Measurements from ENCODE around the gene THAP10.
"Not testable (repeated sequence)": the region's sequence is repeated elsewhere in the genome, so short reads cannot be mapped to it uniquely, and the experiment has no call there.

Gene THAP10

DNA sequence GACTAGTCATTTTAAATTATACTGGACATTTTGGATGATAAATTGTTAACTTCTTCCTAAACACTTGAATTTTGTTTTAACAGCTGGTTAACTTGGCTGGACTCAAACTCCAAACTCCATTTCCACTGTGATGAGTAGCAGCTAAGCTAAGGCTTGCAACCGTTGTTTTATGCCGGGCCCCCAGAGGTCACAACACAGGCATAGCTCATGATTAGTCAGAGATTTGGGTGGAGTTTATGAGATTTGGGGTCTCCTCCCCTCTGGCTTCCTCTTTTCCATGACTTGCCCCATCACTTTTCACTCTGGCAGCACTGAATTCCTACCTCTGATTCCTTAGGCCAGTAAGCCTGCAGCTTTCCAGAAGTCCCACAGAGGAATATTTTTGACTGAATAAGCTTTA lies 12.8 kb downstream of the THAP10 start:
- H3K4me3 ChIP-seq (ENCODE audit: low read depth, low read length), result no peak overlapping the region

- no peak overlapping the region for H3K4me3 ChIP-seq (ENCODE audit: low read depth, low read length)
These were observed 15.6 kb downstream of the THAP10 start for GRCh38 chr15:70876683-70877082.

GRCh38 chr15:70876011-70876410 lies 16.2 kb downstream of the THAP10 start:
- H3K4me3 ChIP-seq (ENCODE audit: low read depth, low read length), result no peak overlapping the region

DNA sequence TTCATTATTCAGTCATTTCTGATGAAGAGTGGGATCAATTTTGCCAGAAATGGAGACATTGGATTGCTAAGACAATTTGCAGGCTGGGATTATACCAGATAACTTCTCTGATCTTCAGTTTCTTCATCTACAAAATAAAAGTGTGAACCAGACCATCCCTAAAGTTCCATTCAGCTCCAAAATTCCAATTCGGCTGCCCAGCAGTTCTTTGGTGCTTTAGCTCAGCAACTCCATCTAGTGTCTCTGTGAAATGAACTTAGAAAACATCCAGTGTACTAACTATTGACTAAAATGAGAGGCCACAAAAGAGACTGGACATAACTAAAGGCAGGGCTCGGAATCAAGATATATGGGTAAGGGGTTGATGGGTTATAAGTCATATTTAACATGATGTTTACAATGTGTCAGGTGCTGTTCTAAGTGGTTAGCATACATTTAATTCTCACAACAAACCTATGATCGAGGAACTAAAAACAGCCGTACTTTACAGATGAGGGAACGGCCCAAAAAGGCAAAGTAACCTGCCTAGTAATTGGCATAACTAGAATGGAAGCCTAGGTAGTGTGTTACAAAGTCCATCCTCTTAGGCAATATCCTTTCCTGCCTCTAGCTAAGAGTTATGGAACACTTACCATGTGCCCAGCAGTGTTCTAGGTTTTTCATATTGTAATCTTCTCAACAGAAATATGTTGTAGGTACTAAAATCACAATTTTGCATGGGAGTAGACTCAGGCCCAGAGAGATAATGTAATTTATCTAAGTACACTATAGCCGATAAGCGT lies 17.0 kb downstream of the THAP10 start:
- H3K4me3 ChIP-seq (ENCODE audit: low read depth, low read length), result no peak overlapping the region

DNA sequence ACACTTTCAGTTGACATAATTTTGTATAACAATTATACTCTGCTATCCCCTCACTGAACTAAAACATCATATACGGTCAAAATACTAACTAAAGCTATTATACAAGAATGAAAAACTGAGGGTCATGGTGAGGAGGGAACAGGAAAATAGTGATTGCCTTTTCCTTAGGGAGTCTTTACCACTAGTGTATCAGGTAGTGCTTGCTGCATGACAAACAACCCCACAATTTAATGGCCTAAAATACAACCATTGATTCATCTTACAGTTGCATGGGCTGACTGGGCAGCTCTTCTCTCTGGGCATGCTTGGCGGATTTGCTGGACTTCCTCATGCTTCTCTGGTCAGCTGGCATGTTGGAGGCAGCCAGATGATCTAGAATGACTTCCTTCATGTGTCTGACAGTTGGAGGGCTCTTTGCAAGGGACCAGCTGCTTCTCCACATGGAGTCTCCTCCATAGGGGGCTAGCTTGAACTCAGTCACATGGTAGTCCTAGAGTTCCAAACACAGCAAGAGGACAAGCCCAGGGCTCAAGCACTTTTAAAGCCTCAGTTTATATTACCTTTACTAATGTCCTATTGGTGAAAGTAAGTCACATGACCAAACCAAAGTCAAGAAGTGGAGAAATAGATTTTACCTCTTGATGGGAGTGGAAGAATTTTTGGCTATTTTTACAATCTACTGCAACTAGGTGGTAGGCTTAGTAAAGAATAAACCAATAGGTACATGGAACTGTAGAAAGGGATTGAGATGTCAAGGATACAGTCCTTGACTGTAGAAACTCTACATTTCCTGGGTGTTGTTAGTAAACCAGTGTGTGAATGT lies 18.8 kb downstream of the THAP10 start:
- H3K4me3 ChIP-seq (ENCODE audit: low read depth, low read length), result no peak overlapping the region

GRCh38 chr15:70871490-70871889 lies 20.7 kb downstream of the THAP10 start:
- H3K4me3 ChIP-seq (ENCODE audit: low read depth, low read length), result not testable (repeated sequence)

GRCh38 chr15:70870051-70870450 lies 22.2 kb downstream of the THAP10 start:
- H3K4me3 ChIP-seq (ENCODE audit: low read depth, low read length), result no peak overlapping the region

DNA sequence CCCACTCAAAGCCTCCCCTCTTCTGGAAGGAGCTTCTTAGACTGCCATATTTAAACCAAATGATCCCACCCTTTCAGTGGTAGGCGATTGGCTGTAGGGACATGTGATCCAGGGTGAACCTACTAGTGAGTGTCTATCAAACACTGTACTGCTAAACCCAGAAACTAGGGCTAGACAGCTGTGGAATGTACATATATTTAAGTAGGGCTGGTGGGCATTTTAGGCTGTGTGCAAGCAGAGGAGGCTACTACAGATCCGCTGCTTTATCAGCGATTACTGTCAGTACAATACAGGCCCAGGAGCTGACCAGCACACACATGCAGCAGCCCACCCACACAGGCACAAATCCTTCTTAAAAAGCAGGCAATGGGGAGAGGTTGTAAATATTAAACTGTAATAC lies 22.9 kb downstream of the THAP10 start:
- no peak overlapping the region for H3K4me3 ChIP-seq (ENCODE audit: low read depth, low read length)

GRCh38 chr15:70867911-70868467 lies 24.2 kb downstream of the THAP10 start:
- H3K4me3 ChIP-seq (ENCODE audit: low read depth, low read length), result no peak overlapping the region

DNA sequence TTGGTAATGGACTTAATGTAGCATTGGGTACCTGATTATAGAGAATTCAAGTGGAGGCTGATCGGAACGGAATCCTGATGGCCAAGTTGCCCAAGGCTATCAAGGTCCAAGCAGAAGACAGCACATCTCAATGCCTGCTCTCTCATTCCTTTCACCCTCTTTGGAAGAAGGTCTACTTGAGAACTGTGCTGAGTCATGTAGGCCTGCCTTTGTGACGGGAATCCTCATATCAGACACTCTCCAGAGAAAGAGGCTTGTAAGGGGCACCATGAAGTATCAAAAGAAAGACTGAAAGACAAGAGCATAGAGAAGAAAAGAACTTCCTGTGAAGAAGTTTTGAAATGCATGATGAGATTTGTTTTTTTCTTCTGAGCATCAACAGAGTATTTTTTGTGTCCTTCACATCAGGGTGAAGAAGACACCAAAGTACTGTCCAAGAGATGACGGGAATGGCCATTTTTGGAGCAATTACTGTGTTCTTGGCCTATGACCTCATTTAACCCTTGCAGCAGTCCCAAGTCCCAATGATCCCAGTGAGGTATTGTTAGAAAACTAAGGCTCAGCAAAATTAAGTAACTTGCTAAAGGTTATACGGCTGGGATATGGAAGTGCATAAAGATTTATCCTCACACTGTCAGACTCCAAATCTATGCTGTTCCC lies 25.1 kb downstream of the THAP10 start:
- no peak overlapping the region for H3K4me3 ChIP-seq (ENCODE audit: low read depth, low read length)

GRCh38 chr15:70863450-70864218 lies 28.6 kb downstream of the THAP10 start:
- H3K4me3 ChIP-seq (ENCODE audit: low read depth, low read length), result no peak overlapping the region

DNA sequence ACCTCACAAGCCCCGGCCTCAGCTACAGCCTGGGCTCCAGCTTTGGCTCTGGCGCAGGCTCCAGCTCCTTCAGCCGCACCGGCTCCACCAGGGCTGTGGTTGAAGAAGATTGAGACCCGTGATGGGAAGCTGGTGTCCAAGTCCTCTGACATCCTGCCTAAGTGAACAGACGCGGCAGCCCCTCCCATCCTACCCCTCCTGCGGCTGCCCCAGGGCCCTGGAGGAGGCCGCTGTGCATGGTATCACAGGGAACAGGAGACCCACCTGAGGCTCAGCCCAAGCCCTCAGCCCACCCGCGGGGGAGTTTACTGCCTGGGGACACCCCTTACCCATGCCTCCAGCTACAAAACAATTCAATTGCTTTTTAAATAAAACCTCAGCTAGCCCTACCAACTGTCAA lies 32.2 kb downstream of the THAP10 start:
- no peak overlapping the region for H3K4me3 ChIP-seq (ENCODE audit: low read depth, low read length)

DNA sequence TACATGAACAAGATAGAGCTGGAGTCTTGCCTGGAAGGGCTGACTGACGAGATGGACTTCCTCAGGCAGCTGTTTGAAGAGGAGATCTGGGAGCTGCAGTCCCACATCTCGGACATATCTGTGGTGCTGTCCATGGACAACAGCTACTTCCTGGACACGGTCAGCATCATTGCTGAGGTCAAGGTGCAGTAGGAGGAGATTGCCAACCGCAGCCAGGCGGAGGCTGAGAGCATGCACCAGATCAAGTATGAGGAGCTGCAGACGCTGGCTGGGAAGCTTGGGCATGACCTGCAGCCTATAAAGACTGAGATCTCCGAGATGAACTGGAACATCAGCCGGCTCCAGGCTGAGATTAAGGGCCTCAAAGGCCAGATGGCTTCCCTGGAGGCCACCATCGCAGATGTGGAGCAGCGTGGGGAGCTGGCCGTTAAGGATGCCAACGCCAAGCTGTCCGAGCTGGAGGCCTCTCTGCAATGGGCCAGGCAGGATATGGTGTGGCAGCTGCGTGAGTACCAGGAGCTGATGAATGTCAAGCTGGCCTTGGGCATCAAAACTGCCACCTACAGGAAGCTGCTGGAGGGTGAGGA lies 32.8 kb downstream of the THAP10 start:
- no peak overlapping the region for H3K4me3 ChIP-seq (ENCODE audit: low read depth, low read length)

DNA sequence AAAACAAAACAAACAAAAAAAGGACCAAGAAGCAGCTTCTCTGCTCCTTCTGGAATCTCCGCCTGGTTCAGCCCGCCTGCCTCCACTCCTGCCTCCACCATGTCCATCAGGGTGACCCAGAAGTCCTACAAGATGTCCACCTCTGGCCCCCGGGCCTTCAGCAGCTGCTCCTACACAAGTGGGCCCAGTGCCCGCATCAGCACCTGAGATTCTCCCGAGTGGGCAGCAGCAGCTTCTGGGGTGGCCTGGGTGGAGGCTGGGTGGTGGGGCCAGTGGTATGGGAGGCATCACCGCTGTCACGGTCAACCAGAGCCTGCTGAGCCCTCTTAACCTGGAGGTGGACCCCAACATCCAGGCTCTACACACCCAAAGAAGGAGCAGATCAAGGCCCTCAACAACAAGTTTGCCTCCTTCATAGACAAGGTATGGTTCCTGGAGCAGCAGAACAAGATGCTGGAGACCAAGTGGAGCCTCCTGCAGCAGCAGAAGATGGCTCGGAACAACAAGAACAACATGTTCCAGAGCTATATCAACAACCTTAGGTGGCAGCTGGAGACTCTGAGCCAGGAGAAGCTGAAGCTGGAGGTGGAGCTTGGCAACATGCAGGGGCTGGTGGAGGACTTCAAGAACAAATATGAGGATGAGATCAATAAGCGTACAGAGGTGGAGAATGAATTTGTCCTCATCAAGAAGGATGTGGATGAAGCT lies 33.5 kb downstream of the THAP10 start:
- H3K4me3 ChIP-seq (ENCODE audit: low read depth, low read length), result not testable (repeated sequence)

DNA sequence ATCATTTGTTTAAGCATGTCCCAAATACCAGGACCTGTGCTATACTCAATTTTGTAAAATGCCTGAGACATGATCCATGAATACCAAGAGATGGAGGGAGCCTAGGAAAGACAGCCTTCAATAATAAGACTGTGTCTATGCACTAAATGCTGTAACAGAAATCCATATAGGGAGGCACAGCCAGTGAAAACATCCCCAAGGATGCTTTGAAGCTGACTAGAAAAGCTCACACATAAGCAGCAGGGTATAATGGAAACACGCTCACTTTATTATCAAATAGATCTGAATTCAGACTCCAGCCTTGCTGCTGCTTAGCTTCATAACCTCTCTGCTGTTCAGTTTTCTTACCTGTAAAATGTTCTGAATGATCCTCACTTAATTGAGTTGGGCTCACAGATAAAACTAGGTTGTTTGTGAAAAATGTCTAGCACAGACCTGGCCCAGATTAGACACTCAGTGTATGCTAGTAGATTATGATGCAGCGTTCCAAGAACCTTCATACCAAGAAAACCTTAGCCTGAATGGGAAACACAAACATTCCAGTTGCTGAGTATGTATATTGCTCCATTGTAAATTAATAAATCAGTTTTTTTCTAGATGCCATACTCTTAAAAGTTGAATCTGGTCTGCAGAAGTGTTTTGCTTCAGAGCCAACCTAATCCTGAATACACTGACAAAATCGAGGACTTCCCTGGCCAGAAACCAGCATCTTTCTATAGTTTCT lies 34.5 kb downstream of the THAP10 start:
- H3K4me3 ChIP-seq (ENCODE audit: low read depth, low read length), result no peak overlapping the region

DNA sequence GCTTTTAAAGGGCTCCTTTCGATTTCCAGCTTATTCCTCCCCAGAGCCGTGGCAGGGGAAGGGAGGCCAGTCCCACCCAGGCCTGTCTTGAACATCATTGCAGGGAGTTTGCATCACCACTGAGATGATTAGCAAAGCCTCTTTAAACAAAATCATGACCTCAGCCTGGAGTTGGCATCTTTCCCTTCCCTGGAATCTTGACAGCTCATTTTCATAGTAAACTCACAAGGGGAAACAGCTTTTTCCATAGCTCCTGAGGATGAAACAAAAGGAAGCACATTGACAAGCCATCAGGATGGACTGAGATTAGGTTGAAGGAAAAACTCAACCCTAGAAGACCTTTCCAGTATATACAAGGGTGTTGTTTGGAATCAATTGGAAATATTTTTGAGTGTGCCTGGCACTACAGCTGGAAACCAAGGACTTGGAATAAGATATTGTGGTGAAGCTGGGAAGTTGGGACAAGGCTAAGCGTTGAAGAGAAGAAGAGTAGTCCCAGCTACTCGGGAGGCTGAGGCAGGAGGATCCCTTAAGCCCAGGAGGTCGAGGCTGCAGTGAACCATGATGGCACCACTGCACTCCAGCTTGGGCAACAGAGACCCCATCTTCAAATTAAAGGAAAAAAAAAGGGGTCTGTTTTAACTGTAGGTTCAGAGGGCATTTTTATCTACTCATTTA lies 35.2 kb downstream of the THAP10 start:
- H3K4me3 ChIP-seq (ENCODE audit: low read depth, low read length), result no peak overlapping the region

- H3K4me3 ChIP-seq (ENCODE audit: low read depth, low read length), result no peak overlapping the region
These were observed 35.9 kb downstream of the THAP10 start for GRCh38 chr15:70856177-70856883.

DNA sequence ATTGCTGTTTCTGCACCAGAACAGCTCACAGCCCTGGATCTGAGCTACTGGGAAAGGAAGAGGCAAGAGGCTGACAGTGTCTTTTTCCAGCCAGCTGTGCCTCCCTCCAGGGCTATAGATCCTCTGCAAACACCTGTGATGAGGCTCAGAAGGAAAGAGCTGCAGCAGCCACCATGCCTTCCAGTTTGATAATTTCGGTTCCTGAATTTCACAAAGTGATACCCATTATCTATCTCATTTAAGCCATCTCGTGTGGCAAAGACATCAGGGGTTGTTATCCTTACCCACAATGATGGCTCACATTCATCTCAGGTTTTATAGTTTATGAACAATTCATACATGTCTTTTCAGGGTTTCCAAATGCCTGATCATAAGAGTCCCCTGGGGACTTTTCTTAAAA lies 36.5 kb downstream of the THAP10 start:
- no peak overlapping the region for H3K4me3 ChIP-seq (ENCODE audit: low read depth, low read length)

Measured in iPS-11a (cell line).